ENCODE data around the gene FYN.

The FYN gene

GRCh38 chr6:111846066-111846465, 27.2 kb downstream of the FYN start:
- Histone ChIP-seq H3K36me3 (ENCODE audit: low read length) (no peaks in the 10 kb centered on the region), H3K79me2 (ENCODE audit: insufficient read depth, low read length) (no peaks in the 10 kb centered on the region), H3K9me3 (ENCODE audit: insufficient read depth, low read length) (no peaks in the 10 kb centered on the region), H3F3A (ENCODE audit: insufficient read depth) (no peaks in the 10 kb centered on the region), H4K20me1 (ENCODE audit: low read depth, low read length) (no peaks in the 10 kb centered on the region), H3K27ac (ENCODE audit: low read depth, low read length) (no peak overlapping the region), H3K4me2 (ENCODE audit: low read depth, low read length, poor library complexity, severe bottlenecking) (no peak overlapping the region), H3K9ac (ENCODE audit: low read length) (no peak overlapping the region), H3K4me3 (ENCODE audit: insufficient read depth, low read length, poor library complexity, severe bottlenecking) (no peak overlapping the region), H2AFZ (ENCODE audit: low read depth, low read length, severe bottlenecking) (no peak overlapping the region), H3K27me3 (ENCODE audit: low read length) (no peaks in the 10 kb centered on the region), H3K9me2 (replicated peaks; ENCODE audit: insufficient read depth, low read length) (no peaks in the 10 kb centered on the region)
- TF ChIP-seq CTCF (IDR thresholded peaks at IDR 0.05; ENCODE audit: insufficient read depth, low read length, poor library complexity, severe bottlenecking), result no peak
- no peak for TF ChIP-seq EZH2phosphoT487 (conservative IDR thresholded peaks at IDR 0.05; ENCODE audit: low read length)

- no peaks in the 10 kb centered on the region for H3K36me3 ChIP-seq (ENCODE audit: low read length)
- no peak overlapping the region for H2AFZ ChIP-seq (ENCODE audit: low read depth, low read length, severe bottlenecking)
- H3K79me2 ChIP-seq (ENCODE audit: insufficient read depth, low read length), result no peaks in the 10 kb centered on the region
- TF ChIP-seq CTCF (IDR thresholded peaks at IDR 0.05; ENCODE audit: insufficient read depth, low read length, poor library complexity, severe bottlenecking) (no peak), EZH2phosphoT487 (conservative IDR thresholded peaks at IDR 0.05; ENCODE audit: low read length) (no peak)
- no peaks in the 10 kb centered on the region for H4K20me1 ChIP-seq (ENCODE audit: low read depth, low read length)
- H3K9me3 ChIP-seq (ENCODE audit: insufficient read depth, low read length), result no peaks in the 10 kb centered on the region
- H3K4me2 ChIP-seq (ENCODE audit: low read depth, low read length, poor library complexity, severe bottlenecking), result no peak overlapping the region
- no peak overlapping the region for H3K9ac ChIP-seq (ENCODE audit: low read length)
- no peak overlapping the region for H3K27ac ChIP-seq (ENCODE audit: low read depth, low read length)
- no peak overlapping the region for H3K4me3 ChIP-seq (ENCODE audit: insufficient read depth, low read length, poor library complexity, severe bottlenecking)
- H3F3A ChIP-seq (ENCODE audit: insufficient read depth), result no peaks in the 10 kb centered on the region
- H3K9me2 ChIP-seq (replicated peaks; ENCODE audit: insufficient read depth, low read length), result no peaks in the 10 kb centered on the region
- no peaks in the 10 kb centered on the region for H3K27me3 ChIP-seq (ENCODE audit: low read length)
Measured at GRCh38 chr6:111845441-111845871, 27.8 kb downstream of the FYN start.

- Histone ChIP-seq H3K9me3 (ENCODE audit: insufficient read depth, low read length) (no peaks in the 10 kb centered on the region), H3K36me3 (ENCODE audit: low read length) (no peaks in the 10 kb centered on the region), H3K9me2 (replicated peaks; ENCODE audit: insufficient read depth, low read length) (no peaks in the 10 kb centered on the region), H3F3A (ENCODE audit: insufficient read depth) (no peaks in the 10 kb centered on the region), H3K27me3 (ENCODE audit: low read length) (no peaks in the 10 kb centered on the region), H3K4me3 (ENCODE audit: insufficient read depth, low read length, poor library complexity, severe bottlenecking) (no peak overlapping the region), H3K4me2 (ENCODE audit: low read depth, low read length, poor library complexity, severe bottlenecking) (no peak overlapping the region), H4K20me1 (ENCODE audit: low read depth, low read length) (no peaks in the 10 kb centered on the region), H3K79me2 (ENCODE audit: insufficient read depth, low read length) (no peaks in the 10 kb centered on the region), H3K9ac (ENCODE audit: low read length) (no peak overlapping the region), H3K27ac (ENCODE audit: low read depth, low read length) (no peak overlapping the region), H2AFZ (ENCODE audit: low read depth, low read length, severe bottlenecking) (no peak overlapping the region)
- no peak for TF ChIP-seq CTCF (IDR thresholded peaks at IDR 0.05; ENCODE audit: insufficient read depth, low read length, poor library complexity, severe bottlenecking)
- no peak for TF ChIP-seq EZH2phosphoT487 (conservative IDR thresholded peaks at IDR 0.05; ENCODE audit: low read length)
Measured at GRCh38 chr6:111844921-111845320, 28.3 kb downstream of the FYN start.

Data from SU-DHL-6 (cell line).